ENCODE data around the gene GPR135. TPM values are rescaled to one million over a fixed set of nuclear protein-coding genes. Genes with fewer than 3 reads are reported as not detected.

The GPR135 gene
- total RNA-seq, 1 donor from 2014 or later = 0.91 TPM

DNA sequence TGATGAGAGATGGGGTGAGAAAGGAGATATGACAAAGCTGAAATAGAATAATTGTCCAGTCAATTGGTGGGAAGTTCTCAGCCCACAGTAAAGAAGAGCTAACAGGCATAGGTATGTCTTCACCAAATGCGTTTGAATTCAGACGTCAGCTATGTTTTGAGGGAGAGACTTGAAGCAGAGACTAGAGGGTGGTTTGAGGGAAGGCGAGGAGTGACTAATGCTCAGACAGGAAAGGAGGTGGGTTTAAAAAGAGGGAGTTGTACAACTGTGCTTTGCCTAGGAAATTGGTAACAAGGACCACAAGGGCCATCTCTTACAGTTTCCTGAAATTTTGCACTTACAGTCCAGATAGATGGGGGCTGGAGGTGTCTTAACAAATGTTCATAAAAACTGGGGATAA is 25.6 kb upstream of the GPR135 start:
- Mint-ChIP-seq H3K9me3 (ENCODE audit: unreplicated experiment) (no peaks in the 10 kb centered on the region), H3K4me1 (ENCODE audit: low read depth, unreplicated experiment) (no peaks in the 10 kb centered on the region), H3K27ac (ENCODE audit: unreplicated experiment) (no peak overlapping the region), H3K27me3 (ENCODE audit: unreplicated experiment) (no peaks in the 10 kb centered on the region), H3K4me3 (ENCODE audit: unreplicated experiment) (no peak overlapping the region), H3K36me3 (ENCODE audit: unreplicated experiment) (no peaks in the 10 kb centered on the region)
- TF ChIP-seq CTCF (IDR thresholded peaks at IDR 0.05; ENCODE audit: partially characterized antibody, unreplicated experiment) = no peak
- DNase-seq = no peak

DNA sequence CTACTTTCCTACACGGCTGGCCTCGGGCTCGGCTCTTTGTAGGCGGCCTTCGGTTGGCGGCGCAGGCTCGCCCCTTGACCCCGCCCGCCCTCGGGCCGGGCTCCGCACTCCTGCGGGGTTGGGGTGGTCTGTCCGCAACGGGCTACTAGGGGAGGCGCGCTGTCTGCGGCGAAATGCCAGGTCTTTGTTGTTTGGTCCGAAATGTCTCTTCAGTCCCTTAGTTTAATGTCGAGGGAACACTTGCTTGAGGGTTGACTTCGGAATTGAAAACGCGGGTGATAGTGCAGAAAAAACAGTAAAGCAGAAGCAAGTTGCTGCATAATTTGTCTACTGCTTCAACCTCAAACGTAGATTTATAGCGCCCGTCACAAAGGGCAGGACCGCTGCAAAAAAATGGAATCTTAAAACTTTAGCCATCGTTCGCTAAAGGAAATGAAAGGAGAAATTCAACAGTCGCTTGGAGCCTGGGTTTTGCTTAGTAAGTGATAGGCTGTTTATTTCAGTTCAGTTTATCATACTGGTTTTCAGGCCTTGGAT is 19.5 kb upstream of the GPR135 start:
- no peak for DNase-seq
- Mint-ChIP-seq H3K27me3 (ENCODE audit: unreplicated experiment) (peaks cover 4% of the 10 kb centered on the region), H3K27ac (ENCODE audit: unreplicated experiment) (peak overlapping the region; percentile 97), H3K4me3 (ENCODE audit: unreplicated experiment) (peak overlapping the region; percentile 94), H3K9me3 (ENCODE audit: unreplicated experiment) (peaks cover 10% of the 10 kb centered on the region), H3K36me3 (ENCODE audit: unreplicated experiment) (no peaks in the 10 kb centered on the region), H3K4me1 (ENCODE audit: low read depth, unreplicated experiment) (peaks cover 3% of the 10 kb centered on the region)
- TF ChIP-seq CTCF (IDR thresholded peaks at IDR 0.05; ENCODE audit: partially characterized antibody, unreplicated experiment) = no peak

DNA sequence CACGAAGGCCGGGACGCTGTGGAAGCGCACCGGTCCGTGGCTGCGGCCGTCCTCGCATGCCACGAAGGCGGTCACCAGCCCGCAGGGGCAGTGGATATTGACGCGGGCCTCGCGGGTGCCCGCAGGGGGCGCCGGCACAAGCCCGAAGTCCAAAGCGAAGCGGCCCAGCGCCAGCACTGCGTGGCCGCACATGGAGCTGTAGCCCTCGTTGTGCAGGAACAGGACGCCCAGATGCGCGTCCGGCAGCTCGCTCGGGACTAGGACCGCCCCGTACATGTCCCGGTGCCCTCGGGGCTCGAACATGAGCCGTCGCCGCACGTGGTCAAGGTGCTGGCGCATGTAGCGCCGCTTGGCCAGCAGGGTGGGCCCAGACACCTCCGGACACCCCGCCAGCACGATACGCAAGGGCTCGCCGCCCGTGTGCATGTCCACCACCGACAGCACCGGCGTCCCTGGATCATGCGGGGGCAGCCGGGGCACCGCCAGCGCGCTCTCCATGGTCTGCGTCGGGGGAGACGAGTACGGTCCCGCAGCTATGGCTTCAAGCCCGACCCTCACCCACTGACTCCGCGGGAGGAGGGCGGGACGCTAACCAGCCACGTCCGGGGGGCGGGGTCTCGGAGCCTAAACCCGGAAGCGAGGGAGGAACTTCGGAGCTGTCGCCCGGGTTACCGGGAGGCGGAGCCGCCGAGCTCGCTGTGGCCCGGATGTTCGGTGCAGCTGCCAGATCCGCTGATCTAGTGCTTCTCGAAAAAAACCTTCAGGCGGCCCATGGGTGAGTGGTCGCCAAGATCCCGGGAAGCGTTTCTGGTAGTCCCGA is 18.8 kb upstream of the GPR135 start, which contains the start of the genes JKAMP and L3HYPDH:
TSS of gene JKAMP (plus strand) at position 699 of the 820 bp plus-strand sequence. CDS start at position 772, 73 bp downstream.
TSS of gene L3HYPDH (minus strand) at position 590 of the 820 bp plus-strand sequence. CDS start at position 498, 92 bp downstream.
- H3K9me3 Mint-ChIP-seq (ENCODE audit: unreplicated experiment) = peaks cover 10% of the 10 kb centered on the region
- H3K4me1 Mint-ChIP-seq (ENCODE audit: low read depth, unreplicated experiment) = peaks cover 3% of the 10 kb centered on the region
- peak; percentile 100 for DNase-seq
- H3K4me3 Mint-ChIP-seq (ENCODE audit: unreplicated experiment) = peak within 1 kb of the TSS; percentile 94
- peaks cover 4% of the 10 kb centered on the region for H3K27me3 Mint-ChIP-seq (ENCODE audit: unreplicated experiment)
- TF ChIP-seq CTCF (IDR thresholded peaks at IDR 0.05; ENCODE audit: partially characterized antibody, unreplicated experiment) = peak; percentile 74
- H3K27ac Mint-ChIP-seq (ENCODE audit: unreplicated experiment) = peak within 1 kb of the TSS; percentile 97
- H3K36me3 Mint-ChIP-seq (ENCODE audit: unreplicated experiment) = no peaks in the 10 kb centered on the region

- H3K27ac Mint-ChIP-seq (ENCODE audit: unreplicated experiment) = peak overlapping the region; percentile 73
- DNase-seq = no peak
- no peak for TF ChIP-seq CTCF (IDR thresholded peaks at IDR 0.05; ENCODE audit: partially characterized antibody, unreplicated experiment)
- H3K9me3 Mint-ChIP-seq (ENCODE audit: unreplicated experiment) = peaks cover 10% of the 10 kb centered on the region
- H3K4me3 Mint-ChIP-seq (ENCODE audit: unreplicated experiment) = peak overlapping the region; percentile 94
- no peaks in the 10 kb centered on the region for H3K36me3 Mint-ChIP-seq (ENCODE audit: unreplicated experiment)
- peaks cover 3% of the 10 kb centered on the region for H3K4me1 Mint-ChIP-seq (ENCODE audit: low read depth, unreplicated experiment)
- H3K27me3 Mint-ChIP-seq (ENCODE audit: unreplicated experiment) = peaks cover 4% of the 10 kb centered on the region
Measured at GRCh38 chr14:59483363-59483762, 18.2 kb upstream of the GPR135 start.
